ENCODE measurements around the gene NME8.
"Not testable (repeated sequence)": the region's sequence is repeated elsewhere in the genome, so short reads cannot be mapped to it uniquely, and the experiment has no call there.

Gene NME8, protein sequence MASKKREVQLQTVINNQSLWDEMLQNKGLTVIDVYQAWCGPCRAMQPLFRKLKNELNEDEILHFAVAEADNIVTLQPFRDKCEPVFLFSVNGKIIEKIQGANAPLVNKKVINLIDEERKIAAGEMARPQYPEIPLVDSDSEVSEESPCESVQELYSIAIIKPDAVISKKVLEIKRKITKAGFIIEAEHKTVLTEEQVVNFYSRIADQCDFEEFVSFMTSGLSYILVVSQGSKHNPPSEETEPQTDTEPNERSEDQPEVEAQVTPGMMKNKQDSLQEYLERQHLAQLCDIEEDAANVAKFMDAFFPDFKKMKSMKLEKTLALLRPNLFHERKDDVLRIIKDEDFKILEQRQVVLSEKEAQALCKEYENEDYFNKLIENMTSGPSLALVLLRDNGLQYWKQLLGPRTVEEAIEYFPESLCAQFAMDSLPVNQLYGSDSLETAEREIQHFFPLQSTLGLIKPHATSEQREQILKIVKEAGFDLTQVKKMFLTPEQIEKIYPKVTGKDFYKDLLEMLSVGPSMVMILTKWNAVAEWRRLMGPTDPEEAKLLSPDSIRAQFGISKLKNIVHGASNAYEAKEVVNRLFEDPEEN

DNA sequence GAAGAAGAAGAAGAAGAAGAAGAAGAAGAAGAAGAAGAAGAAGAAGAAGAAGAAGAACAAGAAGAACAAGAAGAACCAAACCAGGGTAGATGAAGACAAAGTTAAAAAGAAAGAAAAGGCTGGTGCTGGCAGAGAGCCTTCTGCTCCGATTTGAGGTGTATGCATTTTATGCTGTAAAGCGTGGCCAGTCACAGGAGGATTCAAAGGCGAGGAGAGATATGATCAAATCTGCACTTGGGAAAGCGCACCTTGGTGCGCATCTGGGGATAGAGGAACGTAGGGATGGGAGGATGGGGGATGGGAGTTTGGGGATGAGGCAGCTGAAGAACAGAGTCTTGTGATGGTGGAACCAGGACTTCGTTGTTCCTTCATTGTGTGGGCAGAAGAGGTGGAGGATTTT, at the start of gene NME8:
TSS of gene NME8 (plus strand) at position 301 of the 400 bp plus-strand sequence. CDS start 1,670 bp downstream, outside the sequence.
- DNase-seq (ENCODE audit: low read depth), result no peak

DNA sequence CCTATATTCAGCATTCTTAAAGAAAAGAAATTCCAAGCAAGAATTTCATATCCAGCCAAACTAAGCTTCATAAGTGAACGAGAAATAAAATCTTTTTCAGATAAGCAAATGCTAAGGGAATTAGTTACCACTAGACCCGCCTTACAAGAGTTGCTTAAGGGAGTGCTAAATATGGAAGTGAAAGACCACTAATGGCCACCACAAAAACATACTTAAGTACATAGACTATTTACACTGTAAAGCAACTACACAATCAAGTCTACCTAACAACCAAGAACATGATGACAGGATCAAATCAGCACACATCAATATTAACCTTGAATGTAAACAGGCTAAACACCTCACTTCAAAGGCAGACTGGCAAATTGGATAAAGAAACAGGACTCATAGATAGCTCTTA, 42.2 kb upstream of the NME8 start:
- no peak for DNase-seq (ENCODE audit: low read depth)

DNA sequence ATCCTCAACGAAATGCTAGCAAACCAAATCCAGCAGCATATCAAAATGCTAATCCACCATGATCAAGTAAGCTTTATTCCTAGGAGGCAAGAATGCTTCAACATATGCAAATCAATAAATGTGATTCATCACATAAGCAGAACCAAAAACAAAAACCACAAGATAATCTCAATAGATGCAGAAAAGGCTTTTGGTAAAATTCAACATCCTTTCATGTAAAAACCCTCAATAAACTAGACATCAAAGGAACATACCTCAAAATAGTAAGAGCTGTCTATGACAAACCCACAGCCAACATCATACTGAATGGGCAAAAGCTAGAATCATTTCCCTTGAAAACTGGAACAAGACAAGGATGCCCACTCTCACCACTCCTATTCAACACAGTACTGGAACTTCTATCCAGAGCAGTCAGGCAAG, 36.2 kb upstream of the NME8 start:
- not testable (repeated sequence) for DNase-seq (ENCODE audit: low read depth)

DNA sequence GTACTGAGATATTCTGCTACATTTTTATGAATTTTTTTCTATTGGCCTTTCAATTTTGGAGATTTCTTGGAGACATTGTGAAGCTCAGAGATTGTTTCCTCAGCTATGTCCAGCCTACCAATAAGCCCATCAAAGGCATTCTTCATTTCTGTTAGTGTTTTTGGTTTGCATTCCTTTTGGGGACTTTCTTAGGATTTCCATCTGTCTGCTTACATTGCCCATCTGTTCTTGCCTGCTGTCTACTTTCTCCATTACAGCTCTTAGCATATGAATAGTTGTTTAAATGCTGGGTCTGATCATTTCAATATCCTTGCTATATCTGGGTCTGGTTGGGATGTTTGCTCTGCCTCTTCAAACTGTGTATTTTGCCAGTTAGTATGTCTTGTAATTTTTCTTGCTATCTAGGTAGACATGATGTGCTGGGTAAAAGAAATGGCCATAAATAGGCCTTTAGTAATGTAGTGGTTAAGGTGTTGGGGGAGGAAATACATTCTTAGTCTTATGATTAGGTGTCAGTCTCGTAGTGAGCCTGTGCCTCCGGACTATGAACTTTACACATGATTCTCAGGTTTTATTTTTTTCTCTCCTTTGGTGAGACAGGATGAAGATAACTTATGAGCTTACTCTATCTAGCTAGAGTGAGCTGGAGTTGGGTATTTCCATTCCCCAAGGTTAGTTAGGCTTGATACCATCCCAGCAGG, 32.6 kb upstream of the NME8 start:
- DNase-seq (ENCODE audit: low read depth), result no peak

DNA sequence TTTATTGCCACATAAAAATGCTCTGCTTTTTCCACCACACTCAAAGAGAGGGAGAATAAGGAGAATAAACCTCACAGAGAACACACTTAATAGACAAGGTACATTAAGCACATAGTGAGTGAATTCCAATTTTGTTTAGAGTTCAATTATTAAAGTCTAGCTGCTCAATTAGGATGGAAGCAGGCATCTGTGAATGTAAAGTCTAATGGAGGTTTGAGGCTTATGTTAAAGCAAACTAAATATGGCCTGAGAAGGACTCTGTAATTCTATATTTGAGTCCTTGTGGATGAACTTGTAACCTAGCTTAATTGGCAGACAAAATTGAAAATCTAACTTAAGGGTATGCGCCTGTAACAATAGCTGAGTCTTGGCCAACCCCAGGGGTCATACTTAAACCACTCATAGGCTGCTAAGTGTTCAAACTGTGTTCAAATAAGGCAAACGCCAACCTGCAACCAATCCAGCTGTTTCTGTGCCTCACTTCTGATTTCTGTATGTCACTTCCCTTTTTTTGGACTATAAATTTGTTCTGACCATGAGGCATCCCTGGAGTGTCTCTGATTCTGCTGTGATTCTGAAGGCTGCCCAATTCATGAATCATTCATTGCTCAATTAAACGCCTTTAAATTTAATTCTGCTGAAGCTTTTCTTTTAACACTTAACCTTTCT, 31.3 kb upstream of the NME8 start:
- DNase-seq (ENCODE audit: low read depth), result no peak

DNA sequence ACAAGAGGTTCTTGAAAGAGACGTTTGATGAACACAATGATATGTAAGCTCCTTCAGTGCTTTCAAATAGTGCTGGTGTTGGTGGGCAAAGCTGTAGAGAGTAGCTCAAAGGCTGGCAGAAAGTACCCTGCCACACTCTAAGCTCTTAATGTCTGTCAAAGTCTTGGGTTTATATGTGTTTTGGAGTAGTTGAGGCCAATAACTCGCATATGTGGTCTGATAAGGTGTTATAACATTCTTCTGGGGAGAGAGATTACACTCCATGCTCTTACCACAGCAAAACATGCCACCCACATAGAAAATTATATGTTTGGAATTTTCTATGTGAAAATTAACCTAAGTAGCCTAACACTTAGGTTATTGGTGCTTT, 30.8 kb upstream of the NME8 start:
- no peak for DNase-seq (ENCODE audit: low read depth)

DNA sequence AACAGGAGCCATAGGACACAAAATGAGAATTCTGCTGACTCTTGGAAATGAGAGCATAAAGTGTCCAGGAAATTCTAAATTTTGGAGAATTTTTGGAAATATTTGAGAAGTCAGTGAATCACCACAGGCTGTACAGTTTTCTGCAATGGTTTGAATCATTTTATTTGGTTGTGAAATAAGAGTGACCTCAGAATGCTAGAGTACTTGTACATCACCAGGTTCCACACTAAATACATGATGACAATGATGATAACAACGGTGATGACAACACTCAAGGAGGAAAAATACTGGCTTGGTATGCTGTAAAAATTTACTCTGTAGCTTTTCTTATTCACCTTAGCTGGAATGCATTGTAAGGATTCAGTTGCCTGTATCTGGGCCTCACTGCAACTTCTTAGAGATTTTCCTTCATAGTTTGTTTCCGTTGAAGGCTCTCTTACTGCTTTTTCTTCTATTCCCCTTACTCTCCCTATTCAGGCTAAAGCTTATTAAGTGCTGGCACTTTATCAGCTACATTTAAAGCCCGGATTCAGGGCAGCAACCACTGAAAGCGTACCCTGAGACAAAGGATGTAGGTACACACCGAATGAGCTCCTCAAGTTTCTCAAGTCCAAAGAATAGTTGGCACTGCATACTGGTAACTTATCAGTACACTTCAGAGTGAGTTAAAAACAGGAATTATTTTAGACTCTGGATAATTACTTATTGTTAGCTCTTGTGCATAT, 30.2 kb upstream of the NME8 start:
- no peak for DNase-seq (ENCODE audit: low read depth)

DNA sequence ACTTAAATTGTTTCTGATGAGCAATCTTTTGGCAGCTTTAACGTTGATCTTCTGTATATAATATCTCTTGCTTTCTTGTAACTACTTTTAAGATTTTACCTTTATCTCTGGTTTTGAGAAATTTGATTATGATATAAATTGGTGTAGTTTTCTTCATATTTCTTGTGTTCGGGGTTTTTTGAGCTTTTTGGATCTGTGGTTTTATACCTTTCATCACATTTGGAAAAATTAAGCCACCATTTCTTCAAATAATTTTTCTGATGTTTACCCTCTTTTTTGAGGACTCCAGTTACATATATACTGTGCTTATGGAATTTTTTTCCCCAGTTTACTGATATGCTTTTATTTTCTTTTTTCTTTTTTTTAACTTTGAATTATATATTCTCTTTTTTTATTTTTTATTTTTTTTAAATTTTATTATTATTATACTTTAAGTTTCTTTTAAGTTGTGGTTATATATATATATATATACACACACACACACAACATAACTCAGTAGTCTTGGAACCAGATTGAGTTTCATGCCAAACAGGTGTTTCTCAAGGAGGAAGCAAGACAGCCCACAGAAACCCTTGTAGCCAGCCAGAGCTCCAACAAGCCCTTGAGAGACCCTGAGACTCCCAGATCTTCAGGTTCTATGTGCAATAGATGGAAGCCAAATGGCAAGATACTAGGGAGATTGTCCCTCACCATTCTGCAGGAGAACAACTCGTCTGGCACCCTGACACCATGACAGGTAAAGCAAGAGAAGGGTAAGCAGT, 27.5 kb upstream of the NME8 start:
- no peak for DNase-seq (ENCODE audit: low read depth)

DNA sequence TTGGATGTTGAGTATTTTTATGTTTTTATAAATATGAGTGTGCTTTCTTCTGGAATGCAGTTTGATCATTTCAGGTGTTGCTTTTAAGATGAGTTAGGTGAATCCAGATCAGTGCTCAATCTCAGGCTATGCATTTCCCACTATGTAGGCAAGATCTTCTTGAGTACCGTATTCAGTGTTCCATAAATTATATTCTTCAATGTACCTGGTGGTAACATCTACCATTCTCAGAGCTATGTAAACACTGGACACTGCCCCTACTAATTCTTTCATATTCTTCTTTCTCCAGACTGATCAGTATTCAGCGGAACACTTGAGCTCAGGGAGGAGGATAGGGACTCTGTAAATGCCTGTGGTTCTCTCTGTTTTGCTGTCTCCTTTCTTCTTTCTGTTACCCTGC, 25.5 kb upstream of the NME8 start:
- no peak for DNase-seq (ENCODE audit: low read depth)

DNA sequence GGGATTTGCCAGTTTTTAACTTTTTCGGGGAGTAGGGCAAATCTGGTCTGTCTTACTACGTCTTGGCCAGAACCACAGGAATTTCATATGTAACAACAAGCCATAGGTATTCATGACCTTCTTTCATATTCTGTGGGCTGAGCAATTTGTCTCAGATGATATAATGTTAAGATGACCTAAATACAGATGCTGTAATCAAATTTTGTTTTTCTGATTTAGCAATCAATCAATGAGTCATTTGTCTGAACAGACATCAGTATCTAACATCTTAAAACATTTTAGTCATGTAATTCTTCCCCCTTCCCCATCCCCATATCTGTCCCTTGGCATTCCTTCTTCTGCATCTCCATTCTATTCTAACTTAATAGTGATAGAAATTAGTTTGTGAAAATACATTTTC, 24.8 kb upstream of the NME8 start:
- no peak for DNase-seq (ENCODE audit: low read depth)

DNA sequence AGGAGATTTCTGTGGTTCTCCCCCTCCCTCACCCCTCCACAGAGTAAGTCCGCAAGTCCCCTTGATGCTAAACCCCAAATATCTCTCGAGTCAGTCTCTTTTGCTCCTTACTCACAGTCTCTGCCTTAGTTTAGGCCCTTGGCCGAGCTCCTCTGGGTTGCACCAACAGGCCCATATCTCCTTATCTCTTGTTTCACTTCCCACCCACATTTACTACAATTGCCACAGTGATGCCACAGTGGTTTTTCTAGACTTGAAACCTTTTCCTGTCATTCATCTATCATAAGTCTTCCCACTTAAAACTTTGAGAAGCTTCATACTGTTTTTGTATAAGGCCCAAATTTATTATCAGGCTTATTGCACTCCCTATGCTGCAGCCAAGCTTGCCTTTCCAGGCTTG, 23.4 kb upstream of the NME8 start:
- DNase-seq (ENCODE audit: low read depth), result no peak

DNA sequence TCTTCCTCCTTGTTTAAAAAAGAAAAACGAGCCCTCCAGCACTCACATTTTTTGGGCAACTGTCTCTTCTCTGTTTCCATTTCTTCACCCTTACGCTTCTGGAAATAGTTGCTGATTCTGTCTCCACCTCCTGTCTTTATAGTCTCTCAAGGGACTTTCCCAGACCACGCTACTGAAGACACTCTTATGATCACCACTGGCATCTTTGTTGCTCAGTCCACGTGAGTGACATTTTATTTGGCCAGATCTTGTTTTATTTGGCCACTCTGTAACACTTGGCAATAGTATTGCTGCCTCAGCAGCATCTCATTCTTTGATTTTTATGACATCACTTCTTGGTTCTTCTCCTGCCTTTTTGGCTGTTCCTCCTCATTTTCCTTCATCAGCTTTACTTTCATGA, 21.6 kb upstream of the NME8 start:
- DNase-seq (ENCODE audit: low read depth), result no peak

DNA sequence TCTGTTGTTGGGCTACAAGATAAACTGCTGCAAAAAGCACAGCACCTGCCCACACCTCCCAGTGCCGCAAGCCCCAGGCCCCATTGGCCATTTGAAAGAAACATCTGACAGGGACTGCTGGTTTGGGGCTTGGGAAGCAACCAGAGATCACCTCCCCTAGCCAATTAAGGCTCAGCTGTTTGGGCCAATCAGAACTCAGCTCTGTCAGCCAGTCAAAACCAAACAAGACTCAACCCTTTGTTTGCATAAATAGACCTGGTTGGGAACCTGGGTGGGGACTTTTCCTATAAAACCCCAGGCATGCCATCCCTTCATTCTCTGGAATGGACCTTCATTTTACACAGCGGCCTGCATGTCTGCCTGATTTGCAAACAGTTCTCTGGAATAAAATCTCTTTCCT, 17.2 kb upstream of the NME8 start:
- no peak for DNase-seq (ENCODE audit: low read depth)

DNA sequence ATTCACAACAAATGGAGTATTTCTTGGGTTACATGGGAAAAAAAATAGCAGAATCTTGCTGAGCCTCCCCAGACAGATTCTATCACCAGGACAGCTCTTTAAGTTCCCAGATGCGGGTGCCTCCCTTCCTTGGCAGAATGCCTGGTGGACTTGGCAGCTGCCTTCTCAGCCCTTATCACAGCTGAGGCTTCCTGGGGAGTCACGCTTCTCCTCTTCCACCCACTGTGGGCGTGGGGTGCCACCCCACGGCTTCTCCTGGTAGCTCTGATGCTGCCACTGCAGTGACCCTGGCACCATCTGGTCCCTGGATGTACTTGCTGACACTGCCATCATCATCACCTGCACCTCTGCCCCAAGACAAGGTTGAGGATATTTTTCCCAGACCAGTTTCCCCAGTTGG, 16.2 kb upstream of the NME8 start:
- DNase-seq (ENCODE audit: low read depth), result no peak

DNA sequence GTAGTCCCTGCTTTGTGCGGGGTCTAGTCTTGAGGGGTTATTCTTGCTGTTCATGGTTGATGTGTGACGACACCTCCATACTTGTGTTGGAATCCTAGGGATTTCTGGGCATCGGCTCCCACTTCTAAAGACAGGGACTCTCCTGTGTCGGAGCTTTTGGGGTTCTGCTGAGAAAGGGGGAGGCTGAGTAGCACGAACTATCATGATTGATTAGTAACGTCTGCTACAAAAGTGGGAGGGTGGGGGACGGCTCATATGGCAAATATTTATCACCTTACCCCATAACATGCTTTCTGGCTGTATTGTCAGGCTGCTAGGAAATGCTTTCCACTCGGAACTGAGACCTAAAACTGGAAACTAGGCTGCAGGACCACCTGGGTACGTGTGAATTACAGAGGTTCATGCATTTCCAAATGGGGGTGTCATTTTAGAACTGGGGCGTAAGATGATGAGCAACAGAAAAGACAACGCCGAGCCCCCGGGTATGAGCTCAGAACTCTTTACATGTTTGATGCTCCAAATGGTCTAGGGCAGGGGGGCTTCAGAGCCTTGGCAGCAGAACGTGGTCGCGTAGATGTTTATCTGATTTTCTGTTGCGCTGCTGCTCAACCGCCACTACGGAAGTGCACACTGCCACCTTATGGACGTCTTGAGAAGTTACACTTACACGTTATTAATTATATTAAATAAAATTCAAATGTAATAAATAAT, 15.1 kb upstream of the NME8 start:
- DNase-seq (ENCODE audit: low read depth), result no peak

DNA sequence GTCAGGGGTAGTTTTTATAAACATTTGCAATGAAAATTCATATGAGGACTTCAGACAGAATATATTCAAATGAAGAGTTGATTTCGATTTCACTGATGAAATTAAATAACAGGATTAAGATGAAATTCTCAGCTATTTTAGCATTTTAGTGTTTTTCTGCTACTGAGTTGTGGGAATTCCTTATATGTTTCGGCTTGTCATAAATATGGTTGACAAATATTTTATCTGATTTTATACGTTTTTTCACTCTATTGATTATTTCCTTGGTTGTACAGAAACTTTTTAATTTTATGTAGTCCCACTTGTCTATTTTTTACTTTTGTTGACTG, 14.6 kb upstream of the NME8 start:
- DNase-seq (ENCODE audit: low read depth), result no peak

DNA sequence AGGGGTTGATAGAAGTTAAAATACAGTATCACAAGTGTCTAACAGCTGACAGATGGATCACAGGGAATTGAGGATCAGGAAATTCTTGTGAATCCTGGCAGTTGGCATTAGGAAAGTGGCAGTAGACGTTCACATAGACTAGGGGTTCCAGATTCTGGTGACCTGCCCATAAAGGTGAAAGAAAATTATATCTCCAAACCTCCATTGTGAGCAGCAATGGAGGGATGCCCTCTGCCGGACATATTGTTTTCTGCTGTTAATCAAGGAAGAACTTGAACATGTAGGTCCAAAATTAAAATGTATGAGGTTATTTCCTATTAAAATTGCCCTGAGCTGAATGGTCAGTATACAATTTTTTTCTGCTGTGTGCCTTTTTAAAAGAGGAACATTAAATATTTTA, 5.1 kb downstream of the NME8 start:
- DNase-seq (ENCODE audit: low read depth), result no peak

DNA sequence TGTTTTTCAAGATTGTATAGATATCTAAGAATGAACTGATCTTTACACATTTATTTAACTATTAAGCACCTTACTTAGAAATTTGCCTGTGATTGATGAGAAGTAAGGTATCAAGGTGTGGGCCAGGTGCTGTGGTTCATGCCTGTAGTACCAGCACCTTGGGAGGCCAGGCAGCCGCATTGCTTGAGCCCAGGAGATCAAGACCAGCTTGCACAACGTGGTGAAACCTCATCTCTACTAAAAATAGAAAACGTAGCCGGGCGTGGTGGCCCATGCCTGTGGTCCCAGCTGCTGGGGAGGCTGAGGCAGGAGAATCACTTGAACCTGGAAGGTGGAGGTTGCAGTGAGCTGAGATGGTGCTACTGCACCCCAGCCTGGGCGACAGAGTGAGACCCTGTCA, 33.7 kb downstream of the NME8 start:
- no peak for DNase-seq (ENCODE audit: low read depth)

DNA sequence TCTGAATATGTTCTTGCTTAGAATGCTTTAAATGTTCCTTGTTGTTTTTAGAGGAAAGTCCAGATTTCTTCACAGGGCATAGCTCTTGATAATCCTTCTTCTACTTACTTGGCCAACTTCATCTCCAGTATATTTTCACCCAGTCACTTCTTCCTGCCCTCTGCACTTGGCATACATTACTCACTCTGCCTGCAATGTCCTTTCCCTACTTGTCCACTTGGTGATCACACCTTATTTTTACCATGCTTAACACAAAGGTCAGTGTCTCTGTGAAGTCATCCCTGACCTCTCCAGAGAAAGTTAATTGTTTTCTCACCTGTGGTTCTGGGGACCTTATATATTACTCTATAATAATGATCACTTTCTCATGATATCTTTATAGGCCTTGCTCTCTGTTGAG, 45.0 kb downstream of the NME8 start:
- no peak for DNase-seq (ENCODE audit: low read depth)

DNA sequence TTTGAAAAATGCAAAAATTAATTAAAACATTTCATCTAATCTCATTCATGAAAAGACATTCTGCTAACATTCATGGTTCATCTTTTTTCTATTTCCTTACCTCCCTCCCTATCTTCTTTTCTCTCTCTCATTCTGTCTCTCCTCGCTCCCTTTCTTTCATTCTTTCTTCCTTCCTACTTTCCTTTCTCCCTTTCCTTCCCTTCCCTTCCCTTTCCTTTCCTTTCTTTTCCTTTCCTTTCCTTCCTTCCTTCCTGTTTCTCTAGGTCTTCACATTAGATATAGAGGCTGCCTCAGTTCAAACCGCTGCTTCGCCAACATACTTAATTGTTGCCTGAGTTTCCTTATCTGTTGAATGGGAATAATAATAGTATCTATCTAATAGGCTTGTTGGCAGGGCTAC, 46.3 kb downstream of the NME8 start:
- no peak for DNase-seq (ENCODE audit: low read depth)

DNA sequence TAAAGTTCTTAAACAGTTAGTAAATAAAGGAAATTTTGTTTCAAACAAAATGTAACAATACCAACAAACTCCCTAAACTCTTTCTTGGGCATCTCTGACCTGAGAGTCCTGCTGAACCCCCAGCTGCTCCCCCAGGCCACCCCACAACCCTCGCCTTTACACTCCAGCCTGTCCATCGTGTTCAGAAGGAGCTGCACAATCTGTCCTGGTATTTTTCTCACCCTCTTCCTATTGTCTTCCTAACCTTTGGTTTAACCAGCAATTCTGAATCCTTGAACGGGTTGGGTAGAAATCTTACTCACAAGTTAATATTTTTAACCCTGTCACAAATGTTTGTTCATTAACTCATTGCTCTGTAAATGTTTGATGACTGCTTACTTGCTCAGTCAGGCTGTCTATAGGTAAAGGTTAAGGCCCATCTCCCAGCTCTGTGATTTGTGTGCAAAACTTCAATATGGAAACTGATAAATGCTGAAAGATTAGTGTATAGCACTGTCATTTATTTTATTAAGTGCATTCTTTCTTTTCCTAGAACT, 51.4 kb downstream of the NME8 start:
- DNase-seq (ENCODE audit: low read depth), result no peak
